GM23338 (cell line): ENCODE measurements around the gene CLCNKA. TPM values are rescaled to one million over a fixed set of nuclear protein-coding genes. Genes with fewer than 3 reads are reported as not detected.

Experiments
- ATAC-seq: fragments of 200-7000 bp; cut with Tn5 transposase; 3 replicates; pipeline ENCODE4 v1.9.1; 2020
- DNase-seq: peaks from one replicate; pipeline ENCODE4 v3.0.0-alpha.2; 2015; ENCODE audit warnings: low spot score
- H2AFZ ChIP-seq: fragments of 200-600 bp; sonication (generic); 2 replicates; pipeline ENCODE4 v1.8.0; 2016; ENCODE audit warnings: antibody characterized with exemption, mild to moderate bottlenecking, moderate library complexity
- H3F3A ChIP-seq: fragments of 200-600 bp; sonication (generic); replicated peaks from 2 replicates; pipeline ENCODE4 v1.8.0; 2017; ENCODE audit warnings: antibody characterized with exemption, mixed run types, low read depth
- H3K27ac ChIP-seq: fragments of 200-600 bp; sonication (generic); 2 replicates; pipeline ENCODE4 v1.6.1; 2016; ENCODE audit warnings: low read depth
- H3K27me3 ChIP-seq: fragments of 200-600 bp; sonication (generic); 2 replicates; pipeline ENCODE4 v1.8.0; 2016; ENCODE audit warnings: mild to moderate bottlenecking, mixed run types, moderate library complexity; ENCODE audit not compliant: insufficient read depth
- H3K36me3 ChIP-seq: fragments of 200-600 bp; sonication (generic); 2 replicates; pipeline ENCODE4 v1.8.0; 2016; ENCODE audit warnings: mild to moderate bottlenecking; ENCODE audit not compliant: insufficient read depth
- H3K4me1 ChIP-seq: fragments of 200-600 bp; sonication (generic); 2 replicates; pipeline ENCODE4 v1.8.0; 2016; ENCODE audit warnings: mild to moderate bottlenecking, moderate library complexity; ENCODE audit not compliant: insufficient read depth
- H3K4me2 ChIP-seq: fragments of 200-600 bp; sonication (generic); 2 replicates; pipeline ENCODE4 v1.7.1; 2017; ENCODE audit warnings: mixed run types
- H3K4me3 ChIP-seq: fragments of 200-600 bp; sonication (generic); 2 replicates; pipeline ENCODE4 v1.6.1; 2016; ENCODE audit warnings: mixed run types
- H3K79me2 ChIP-seq: fragments of 200-600 bp; sonication (generic); replicated peaks from 2 replicates; pipeline ENCODE4 v1.8.0; 2017; ENCODE audit warnings: mild to moderate bottlenecking; ENCODE audit not compliant: insufficient read depth
- H3K9me2 ChIP-seq: fragments of 200-600 bp; sonication (generic); 2 replicates; pipeline ENCODE4 v1.8.0; 2017; ENCODE audit not compliant: insufficient read depth
- H4K20me1 ChIP-seq: fragments of 200-600 bp; sonication (generic); replicated peaks from 2 replicates; pipeline ENCODE4 v1.8.0; 2017; ENCODE audit warnings: mild to moderate bottlenecking; ENCODE audit not compliant: insufficient read depth
- H3K27ac Mint-ChIP-seq: 2 replicates; pipeline ENCODE4 v1.8.0; 2020; ENCODE audit warnings: inconsistent platforms, mild to moderate bottlenecking, moderate library complexity, mixed read lengths
- H3K27me3 Mint-ChIP-seq: 3 replicates; pipeline ENCODE4 v1.8.0; 2022; ENCODE audit warnings: low read depth, mild to moderate bottlenecking, moderate library complexity, mixed read lengths, inconsistent platforms; ENCODE audit not compliant: insufficient read depth, poor library complexity
- H3K36me3 Mint-ChIP-seq: 3 replicates; pipeline ENCODE4 v1.8.0; 2021; ENCODE audit warnings: low read depth, mild to moderate bottlenecking, inconsistent platforms, moderate library complexity, mixed read lengths
- H3K4me1 Mint-ChIP-seq: 3 replicates; pipeline ENCODE4 v1.8.0; 2020; ENCODE audit warnings: mild to moderate bottlenecking, inconsistent platforms, mixed read lengths
- H3K4me3 Mint-ChIP-seq: 3 replicates; pipeline ENCODE4 v1.8.0; 2021; ENCODE audit warnings: moderate library complexity, mild to moderate bottlenecking, inconsistent platforms, mixed read lengths
- H3K9me3 Mint-ChIP-seq: 3 replicates; pipeline ENCODE4 v1.8.0; 2020; ENCODE audit warnings: moderate library complexity, mild to moderate bottlenecking, inconsistent platforms, mixed read lengths
- CREB1 ChIP-seq: fragments of 250-450 bp; sonication (Bioruptor Pico); IDR thresholded peaks from 2 replicates; pipeline ENCODE4 v1.5.0; 2020; ENCODE audit warnings: low read depth, mild to moderate bottlenecking, moderate library complexity
- EZH2 ChIP-seq: fragments of 200-600 bp; sonication (generic); IDR thresholded peaks from one replicate; pipeline ENCODE4 v1.8.0; 2017; ENCODE audit warnings: antibody characterized with exemption, mild to moderate bottlenecking, low read depth; ENCODE audit not compliant: unreplicated experiment
- EZH2phosphoT487 ChIP-seq: fragments of 200-600 bp; sonication (generic); IDR thresholded peaks from one replicate; pipeline ENCODE4 v1.8.1; 2018; ENCODE audit warnings: antibody characterized with exemption; ENCODE audit not compliant: unreplicated experiment
- JUNB ChIP-seq: IDR thresholded peaks from one replicate; pipeline ENCODE4 v1.6.1; 2016; ENCODE audit warnings: antibody characterized with exemption; ENCODE audit not compliant: unreplicated experiment
- NANOG ChIP-seq: IDR thresholded peaks from 2 replicates; pipeline ENCODE4 v1.6.1; 2016; ENCODE audit warnings: antibody characterized with exemption, borderline replicate concordance
- STAT1 ChIP-seq: IDR thresholded peaks from one replicate; pipeline ENCODE4 v1.6.1; 2016; ENCODE audit warnings: antibody characterized with exemption; ENCODE audit not compliant: unreplicated experiment
- ZNF114 ChIP-seq: fragments of 250-450 bp; sonication (Bioruptor Pico); IDR thresholded peaks from 2 replicates; pipeline ENCODE4 v1.5.0; 2020; ENCODE audit warnings: mild to moderate bottlenecking, moderate library complexity
- ZNF331 ChIP-seq: fragments of 250-450 bp; sonication (Bioruptor Pico); IDR thresholded peaks from 2 replicates; pipeline ENCODE4 v1.5.0; 2020; ENCODE audit warnings: low read depth, mild to moderate bottlenecking, moderate library complexity
- polyA plus RNA-seq: library from polyadenylated mRNA; unstranded; fragments of >200 nt; fragmentation: Nextera tagmentation; extraction: Ambion mirVana; gene quantifications from 2 replicates; pipeline ENCODE4 v1.2.1, GENCODE V29; 2016
- total RNA-seq: library from RNA; depleted of rRNA; stranded (reverse); fragments of >200 nt; shearing (Covaris generic); gene quantifications from 2 replicates; pipeline ENCODE4 v1.2.3, GENCODE V29; 2014
- TF ChIP-seq, protein P1 (sequence below): IDR thresholded peaks from one replicate; pipeline ENCODE4 v1.6.1; 2018; ENCODE audit warnings: antibody characterized with exemption; ENCODE audit not compliant: unreplicated experiment
- TF ChIP-seq, protein P2 (sequence below): fragments of 250-450 bp; sonication (Bioruptor Pico); IDR thresholded peaks from 2 replicates; pipeline ENCODE4 v1.5.0; 2020; ENCODE audit warnings: mild to moderate bottlenecking, moderate library complexity
- TF ChIP-seq, protein P3 (sequence below): IDR thresholded peaks from 2 replicates; pipeline ENCODE4 v1.6.1; 2016; ENCODE audit warnings: antibody characterized with exemption
- TF ChIP-seq, protein P4 (sequence below), 2 experiments: fragments of 200-600 bp in 1 of 2; sonication (generic) in 1 of 2; conservative IDR thresholded peaks; 2 replicates each; pipeline versions ENCODE4 v1.5.1 to v1.6.1; 2016 to 2017; ENCODE audit warnings: antibody characterized with exemption in 2 of 2, low read depth in 2 of 2, mild to moderate bottlenecking in 2 of 2, moderate library complexity in 1 of 2

CLCNKA gene
- total and polyA plus RNA-seq, 2 experiments from 2014 or later, result 0.59 to 0.76 TPM

DNA sequence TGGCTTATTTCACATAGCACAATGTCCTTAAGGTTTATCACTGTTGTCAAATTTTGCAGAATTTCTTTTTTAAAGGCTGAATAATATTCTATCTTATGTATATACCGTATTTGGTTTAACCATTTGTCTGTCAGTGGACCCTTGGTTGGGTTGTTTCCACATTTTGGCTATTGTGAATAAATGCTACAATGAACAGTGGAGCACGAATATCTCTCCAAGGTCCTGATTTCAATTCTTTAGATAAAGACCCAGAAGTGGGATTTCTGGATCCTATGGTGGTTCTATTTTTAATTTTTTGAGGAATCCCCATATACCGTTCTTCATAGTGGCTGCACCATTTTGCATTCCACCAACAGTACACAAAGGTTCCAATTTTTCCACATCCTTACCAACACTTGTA, 40.2 kb upstream of the CLCNKA start (continued):
- TF ChIP-seq, protein P1, sequence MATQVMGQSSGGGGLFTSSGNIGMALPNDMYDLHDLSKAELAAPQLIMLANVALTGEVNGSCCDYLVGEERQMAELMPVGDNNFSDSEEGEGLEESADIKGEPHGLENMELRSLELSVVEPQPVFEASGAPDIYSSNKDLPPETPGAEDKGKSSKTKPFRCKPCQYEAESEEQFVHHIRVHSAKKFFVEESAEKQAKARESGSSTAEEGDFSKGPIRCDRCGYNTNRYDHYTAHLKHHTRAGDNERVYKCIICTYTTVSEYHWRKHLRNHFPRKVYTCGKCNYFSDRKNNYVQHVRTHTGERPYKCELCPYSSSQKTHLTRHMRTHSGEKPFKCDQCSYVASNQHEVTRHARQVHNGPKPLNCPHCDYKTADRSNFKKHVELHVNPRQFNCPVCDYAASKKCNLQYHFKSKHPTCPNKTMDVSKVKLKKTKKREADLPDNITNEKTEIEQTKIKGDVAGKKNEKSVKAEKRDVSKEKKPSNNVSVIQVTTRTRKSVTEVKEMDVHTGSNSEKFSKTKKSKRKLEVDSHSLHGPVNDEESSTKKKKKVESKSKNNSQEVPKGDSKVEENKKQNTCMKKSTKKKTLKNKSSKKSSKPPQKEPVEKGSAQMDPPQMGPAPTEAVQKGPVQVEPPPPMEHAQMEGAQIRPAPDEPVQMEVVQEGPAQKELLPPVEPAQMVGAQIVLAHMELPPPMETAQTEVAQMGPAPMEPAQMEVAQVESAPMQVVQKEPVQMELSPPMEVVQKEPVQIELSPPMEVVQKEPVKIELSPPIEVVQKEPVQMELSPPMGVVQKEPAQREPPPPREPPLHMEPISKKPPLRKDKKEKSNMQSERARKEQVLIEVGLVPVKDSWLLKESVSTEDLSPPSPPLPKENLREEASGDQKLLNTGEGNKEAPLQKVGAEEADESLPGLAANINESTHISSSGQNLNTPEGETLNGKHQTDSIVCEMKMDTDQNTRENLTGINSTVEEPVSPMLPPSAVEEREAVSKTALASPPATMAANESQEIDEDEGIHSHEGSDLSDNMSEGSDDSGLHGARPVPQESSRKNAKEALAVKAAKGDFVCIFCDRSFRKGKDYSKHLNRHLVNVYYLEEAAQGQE, result no peak
- no peak for TF ChIP-seq NANOG

DNA sequence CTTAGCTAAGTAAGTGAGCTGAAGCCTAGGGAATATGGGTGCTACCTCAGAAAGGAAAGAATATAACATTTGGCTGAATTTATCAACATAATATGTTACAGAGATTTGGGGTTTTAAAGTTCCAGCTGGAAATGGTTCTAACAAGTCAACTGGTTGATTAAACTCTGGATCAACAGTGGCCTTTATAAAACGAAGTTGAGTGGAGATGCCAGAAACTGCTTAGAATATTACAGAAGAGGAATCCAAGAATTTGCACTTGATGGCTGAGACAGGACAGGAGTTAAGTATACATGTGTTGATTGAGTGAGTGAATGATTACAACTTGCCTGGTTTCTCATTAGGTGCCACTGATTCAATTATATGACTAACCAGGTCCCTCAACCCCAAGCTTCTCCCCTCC, 38.6 kb upstream of the CLCNKA start:
- no peaks in the 10 kb centered on the region for H4K20me1 ChIP-seq
- Mint-ChIP-seq H3K4me1 (no peaks in the 10 kb centered on the region), H3K36me3 (no peaks in the 10 kb centered on the region), H3K27me3 (no peaks in the 10 kb centered on the region), H3K9me3 (peaks cover 9% of the 10 kb centered on the region), H3K27ac (no peak overlapping the region), H3K4me3 (no peak overlapping the region)
- DNase-seq, result no peak
- no peaks in the 10 kb centered on the region for H3K79me2 ChIP-seq
- no peaks in the 10 kb centered on the region for H3K4me1 ChIP-seq
- no peak overlapping the region for H3K4me3 ChIP-seq
- H3F3A ChIP-seq, result no peaks in the 10 kb centered on the region
- H3K27me3 ChIP-seq, result no peaks in the 10 kb centered on the region
- H2AFZ ChIP-seq, result no peak overlapping the region
- ATAC-seq, result no peak
- H3K36me3 ChIP-seq, result no peaks in the 10 kb centered on the region
- no peak overlapping the region for H3K27ac ChIP-seq
- H3K4me2 ChIP-seq, result no peak overlapping the region
- H3K9me2 ChIP-seq, result no peaks in the 10 kb centered on the region
- TF ChIP-seq, protein P2, sequence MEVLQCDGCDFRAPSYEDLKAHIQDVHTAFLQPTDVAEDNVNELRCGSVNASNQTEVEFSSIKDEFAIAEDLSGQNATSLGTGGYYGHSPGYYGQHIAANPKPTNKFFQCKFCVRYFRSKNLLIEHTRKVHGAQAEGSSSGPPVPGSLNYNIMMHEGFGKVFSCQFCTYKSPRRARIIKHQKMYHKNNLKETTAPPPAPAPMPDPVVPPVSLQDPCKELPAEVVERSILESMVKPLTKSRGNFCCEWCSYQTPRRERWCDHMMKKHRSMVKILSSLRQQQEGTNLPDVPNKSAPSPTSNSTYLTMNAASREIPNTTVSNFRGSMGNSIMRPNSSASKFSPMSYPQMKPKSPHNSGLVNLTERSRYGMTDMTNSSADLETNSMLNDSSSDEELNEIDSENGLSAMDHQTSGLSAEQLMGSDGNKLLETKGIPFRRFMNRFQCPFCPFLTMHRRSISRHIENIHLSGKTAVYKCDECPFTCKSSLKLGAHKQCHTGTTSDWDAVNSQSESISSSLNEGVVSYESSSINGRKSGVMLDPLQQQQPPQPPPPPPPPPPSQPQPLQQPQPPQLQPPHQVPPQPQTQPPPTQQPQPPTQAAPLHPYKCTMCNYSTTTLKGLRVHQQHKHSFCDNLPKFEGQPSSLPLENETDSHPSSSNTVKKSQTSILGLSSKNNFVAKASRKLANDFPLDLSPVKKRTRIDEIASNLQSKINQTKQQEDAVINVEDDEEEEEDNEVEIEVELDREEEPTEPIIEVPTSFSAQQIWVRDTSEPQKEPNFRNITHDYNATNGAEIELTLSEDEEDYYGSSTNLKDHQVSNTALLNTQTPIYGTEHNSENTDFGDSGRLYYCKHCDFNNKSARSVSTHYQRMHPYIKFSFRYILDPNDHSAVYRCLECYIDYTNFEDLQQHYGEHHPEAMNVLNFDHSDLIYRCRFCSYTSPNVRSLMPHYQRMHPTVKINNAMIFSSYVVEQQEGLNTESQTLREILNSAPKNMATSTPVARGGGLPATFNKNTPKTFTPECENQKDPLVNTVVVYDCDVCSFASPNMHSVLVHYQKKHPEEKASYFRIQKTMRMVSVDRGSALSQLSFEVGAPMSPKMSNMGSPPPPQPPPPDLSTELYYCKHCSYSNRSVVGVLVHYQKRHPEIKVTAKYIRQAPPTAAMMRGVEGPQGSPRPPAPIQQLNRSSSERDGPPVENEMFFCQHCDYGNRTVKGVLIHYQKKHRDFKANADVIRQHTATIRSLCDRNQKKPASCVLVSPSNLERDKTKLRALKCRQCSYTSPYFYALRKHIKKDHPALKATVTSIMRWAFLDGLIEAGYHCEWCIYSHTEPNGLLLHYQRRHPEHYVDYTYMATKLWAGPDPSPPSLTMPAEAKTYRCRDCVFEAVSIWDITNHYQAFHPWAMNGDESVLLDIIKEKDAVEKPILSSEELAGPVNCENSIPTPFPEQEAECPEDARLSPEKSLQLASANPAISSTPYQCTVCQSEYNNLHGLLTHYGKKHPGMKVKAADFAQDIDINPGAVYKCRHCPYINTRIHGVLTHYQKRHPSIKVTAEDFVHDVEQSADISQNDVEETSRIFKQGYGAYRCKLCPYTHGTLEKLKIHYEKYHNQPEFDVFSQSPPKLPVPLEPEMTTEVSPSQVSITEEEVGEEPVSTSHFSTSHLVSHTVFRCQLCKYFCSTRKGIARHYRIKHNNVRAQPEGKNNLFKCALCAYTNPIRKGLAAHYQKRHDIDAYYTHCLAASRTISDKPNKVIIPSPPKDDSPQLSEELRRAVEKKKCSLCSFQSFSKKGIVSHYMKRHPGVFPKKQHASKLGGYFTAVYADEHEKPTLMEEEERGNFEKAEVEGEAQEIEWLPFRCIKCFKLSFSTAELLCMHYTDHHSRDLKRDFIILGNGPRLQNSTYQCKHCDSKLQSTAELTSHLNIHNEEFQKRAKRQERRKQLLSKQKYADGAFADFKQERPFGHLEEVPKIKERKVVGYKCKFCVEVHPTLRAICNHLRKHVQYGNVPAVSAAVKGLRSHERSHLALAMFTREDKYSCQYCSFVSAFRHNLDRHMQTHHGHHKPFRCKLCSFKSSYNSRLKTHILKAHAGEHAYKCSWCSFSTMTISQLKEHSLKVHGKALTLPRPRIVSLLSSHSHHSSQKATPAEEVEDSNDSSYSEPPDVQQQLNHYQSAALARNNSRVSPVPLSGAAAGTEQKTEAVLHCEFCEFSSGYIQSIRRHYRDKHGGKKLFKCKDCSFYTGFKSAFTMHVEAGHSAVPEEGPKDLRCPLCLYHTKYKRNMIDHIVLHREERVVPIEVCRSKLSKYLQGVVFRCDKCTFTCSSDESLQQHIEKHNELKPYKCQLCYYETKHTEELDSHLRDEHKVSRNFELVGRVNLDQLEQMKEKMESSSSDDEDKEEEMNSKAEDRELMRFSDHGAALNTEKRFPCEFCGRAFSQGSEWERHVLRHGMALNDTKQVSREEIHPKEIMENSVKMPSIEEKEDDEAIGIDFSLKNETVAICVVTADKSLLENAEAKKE (CRISPR knock-in tag), result no peak
- TF ChIP-seq CREB1 (CRISPR knock-in tag), result no peak
- no peak for TF ChIP-seq ZNF331
- TF ChIP-seq, protein P3, sequence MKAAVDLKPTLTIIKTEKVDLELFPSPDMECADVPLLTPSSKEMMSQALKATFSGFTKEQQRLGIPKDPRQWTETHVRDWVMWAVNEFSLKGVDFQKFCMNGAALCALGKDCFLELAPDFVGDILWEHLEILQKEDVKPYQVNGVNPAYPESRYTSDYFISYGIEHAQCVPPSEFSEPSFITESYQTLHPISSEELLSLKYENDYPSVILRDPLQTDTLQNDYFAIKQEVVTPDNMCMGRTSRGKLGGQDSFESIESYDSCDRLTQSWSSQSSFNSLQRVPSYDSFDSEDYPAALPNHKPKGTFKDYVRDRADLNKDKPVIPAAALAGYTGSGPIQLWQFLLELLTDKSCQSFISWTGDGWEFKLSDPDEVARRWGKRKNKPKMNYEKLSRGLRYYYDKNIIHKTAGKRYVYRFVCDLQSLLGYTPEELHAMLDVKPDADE, result no peak
- no peak for TF ChIP-seq ZNF114 (CRISPR knock-in tag)
- TF ChIP-seq JUNB, result no peak
- TF ChIP-seq, protein P4, sequence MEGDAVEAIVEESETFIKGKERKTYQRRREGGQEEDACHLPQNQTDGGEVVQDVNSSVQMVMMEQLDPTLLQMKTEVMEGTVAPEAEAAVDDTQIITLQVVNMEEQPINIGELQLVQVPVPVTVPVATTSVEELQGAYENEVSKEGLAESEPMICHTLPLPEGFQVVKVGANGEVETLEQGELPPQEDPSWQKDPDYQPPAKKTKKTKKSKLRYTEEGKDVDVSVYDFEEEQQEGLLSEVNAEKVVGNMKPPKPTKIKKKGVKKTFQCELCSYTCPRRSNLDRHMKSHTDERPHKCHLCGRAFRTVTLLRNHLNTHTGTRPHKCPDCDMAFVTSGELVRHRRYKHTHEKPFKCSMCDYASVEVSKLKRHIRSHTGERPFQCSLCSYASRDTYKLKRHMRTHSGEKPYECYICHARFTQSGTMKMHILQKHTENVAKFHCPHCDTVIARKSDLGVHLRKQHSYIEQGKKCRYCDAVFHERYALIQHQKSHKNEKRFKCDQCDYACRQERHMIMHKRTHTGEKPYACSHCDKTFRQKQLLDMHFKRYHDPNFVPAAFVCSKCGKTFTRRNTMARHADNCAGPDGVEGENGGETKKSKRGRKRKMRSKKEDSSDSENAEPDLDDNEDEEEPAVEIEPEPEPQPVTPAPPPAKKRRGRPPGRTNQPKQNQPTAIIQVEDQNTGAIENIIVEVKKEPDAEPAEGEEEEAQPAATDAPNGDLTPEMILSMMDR (conservative IDR thresholded peaks at IDR 0.05; ENCODE audit: low read depth in 2 of 2), result no peak
- TF ChIP-seq EZH2phosphoT487, result no peak
- TF ChIP-seq STAT1, result no peak
- TF ChIP-seq EZH2, result no peak
